SK-N-SH (cell line): ENCODE measurements around the gene PPP1R2C. TPM values are rescaled to one million over a fixed set of nuclear protein-coding genes. Genes with fewer than 3 reads are reported as not detected.

Source experiments
- CTCF ChIA-PET: fragments of 300-600, 350-600 bp; formaldehyde crosslinking; extraction: SDS; loops from one replicate; lab custom pipeline; 2021; lab: Yijun Ruan, JAX
- POLR2A ChIA-PET: fragments of 350-600 bp; sonication (Branson Sonifier 250); formaldehyde crosslinking; extraction: SDS; loops from one replicate; lab custom pipeline; 2020; ENCODE audit warnings: antibody characterized with exemption, inconsistent platforms; lab: Yijun Ruan, JAX
- DNase-seq: peaks from one replicate; pipeline ENCODE4 v3.0.0; 2012
- H2AFZ ChIP-seq: fragments of 200-600 bp; sonication (generic); 2 replicates; pipeline ENCODE4 v1.8.1; 2016; ENCODE audit warnings: antibody characterized with exemption, mild to moderate bottlenecking, low read depth
- H3F3A ChIP-seq: fragments of 200-600 bp; sonication (generic); replicated peaks from 2 replicates; pipeline ENCODE3; 2016; ENCODE audit warnings: antibody characterized with exemption, mild to moderate bottlenecking; ENCODE audit not compliant: insufficient read depth
- H3K27ac ChIP-seq, 2 experiments: fragments of 200-500 bp in 1 of 2; fragments of 200-600 bp in 1 of 2; sonication (Bioruptor generic) in 1 of 2; sonication (generic), shearing (Covaris generic) in 1 of 2; 2 replicates each; pipeline versions ENCODE4 v1.5.1 to v1.6.1; 2014 to 2016; ENCODE audit warnings: low read depth in 2 of 2, inconsistent platforms in 1 of 2, low read length in 1 of 2, mild to moderate bottlenecking in 1 of 2, mixed read lengths in 1 of 2
- H3K27me3 ChIP-seq: fragments of 200-600 bp; sonication (generic), shearing (Covaris generic); 2 replicates; pipeline ENCODE4 v1.6.1; 2016; ENCODE audit warnings: mixed run types; ENCODE audit not compliant: insufficient read depth
- H3K36me3 ChIP-seq, 2 experiments: fragments of 200-500 bp in 1 of 2; fragments of 200-600 bp in 1 of 2; sonication (Bioruptor generic) in 1 of 2; sonication (generic) in 1 of 2; replicated peaks in 1 of 2; 2 replicates each; pipeline versions ENCODE3 to v1.5.1; 2014 to 2016; ENCODE audit warnings: low read length in 1 of 2, mild to moderate bottlenecking in 1 of 2; ENCODE audit not compliant: insufficient read depth in 2 of 2, control insufficient read depth in 1 of 2
- H3K4me1 ChIP-seq, 2 experiments: fragments of 200-500 bp in 1 of 2; fragments of 200-600 bp in 1 of 2; sonication (Bioruptor generic) in 1 of 2; sonication (generic), shearing (Covaris generic) in 1 of 2; 2 replicates each; pipeline versions ENCODE4 v1.5.1 to v1.6.1; 2014 to 2016; ENCODE audit warnings: low read depth in 1 of 2, low read length in 1 of 2, mixed run types in 1 of 2; ENCODE audit not compliant: insufficient read depth in 2 of 2, control insufficient read depth in 1 of 2
- H3K4me2 ChIP-seq: fragments of 200-600 bp; sonication (generic), shearing (Covaris generic); 2 replicates; pipeline ENCODE4 v1.6.1; 2017; ENCODE audit warnings: mixed run types
- H3K4me3 ChIP-seq, 2 experiments: fragments of 200-500 bp in 1 of 2; fragments of 200-600 bp in 1 of 2; sonication (Bioruptor generic) in 1 of 2; sonication (generic), shearing (Covaris generic) in 1 of 2; 2 replicates each; pipeline versions ENCODE4 v1.5.1 to v1.8.1; 2014 to 2016; ENCODE audit warnings: low read depth in 2 of 2, inconsistent platforms in 1 of 2, low read length in 1 of 2, mild to moderate bottlenecking in 1 of 2, mixed read lengths in 1 of 2, moderate library complexity in 1 of 2
- H3K79me2 ChIP-seq: fragments of 200-600 bp; sonication (generic); 2 replicates; pipeline ENCODE4 v1.8.1; 2017; ENCODE audit warnings: mild to moderate bottlenecking; ENCODE audit not compliant: insufficient read depth
- H3K9ac ChIP-seq: fragments of 200-600 bp; sonication (generic); 2 replicates; pipeline ENCODE4 v1.6.1; 2017; ENCODE audit warnings: mixed run types
- H3K9me2 ChIP-seq: fragments of 200-600 bp; sonication (generic); 2 replicates; pipeline ENCODE4 v1.6.1; 2017; ENCODE audit warnings: mixed run types
- H3K9me3 ChIP-seq: fragments of 200-600 bp; sonication (generic); 2 replicates; pipeline ENCODE4 v1.6.1; 2017; ENCODE audit warnings: mixed run types, mild to moderate bottlenecking, moderate library complexity
- H4K20me1 ChIP-seq: fragments of 200-600 bp; sonication (generic); 2 replicates; pipeline ENCODE4 v1.6.1; 2017; ENCODE audit warnings: mild to moderate bottlenecking, mixed run types; ENCODE audit not compliant: insufficient read depth
- CHD2 ChIP-seq: fragments of 150-350 bp; IDR thresholded peaks from 2 replicates; pipeline ENCODE4 v1.6.1; 2018; ENCODE audit warnings: low read length; ENCODE audit not compliant: partially characterized antibody
- CTCF ChIP-seq: fragments of 200-600 bp; sonication (generic); IDR thresholded peaks from 2 replicates; pipeline ENCODE4 v1.6.1; 2017; ENCODE audit warnings: antibody characterized with exemption, mild to moderate bottlenecking, moderate library complexity
- ELF1 ChIP-seq: IDR thresholded peaks from 2 replicates; pipeline ENCODE4 v1.4.0; 2012
- FOXM1 ChIP-seq: IDR thresholded peaks from 2 replicates; pipeline ENCODE4 v1.4.0; 2012; ENCODE audit warnings: low read depth, mild to moderate bottlenecking
- GABPA ChIP-seq: IDR thresholded peaks from 2 replicates; pipeline ENCODE4 v1.4.0; 2012; ENCODE audit warnings: low read depth, mild to moderate bottlenecking
- GATA2 ChIP-seq: sonication (generic); formaldehyde crosslinking; IDR thresholded peaks from 2 replicates; pipeline ENCODE4 v1.5.0; 2020; ENCODE audit warnings: mild to moderate bottlenecking, missing genetic modification reagents
- JUND ChIP-seq: IDR thresholded peaks from 2 replicates; pipeline ENCODE4 v1.4.0; 2012
- MXI1 ChIP-seq: IDR thresholded peaks from 2 replicates; pipeline ENCODE4 v1.6.1; 2012; ENCODE audit warnings: mild to moderate bottlenecking, low read depth, low read length, improper control_type of control experiment
- POLR2AphosphoS5 ChIP-seq: IDR thresholded peaks from 2 replicates; pipeline ENCODE4 v1.6.1; 2012; ENCODE audit warnings: low read depth, low read length
- RAD21 ChIP-seq: IDR thresholded peaks from 2 replicates; pipeline ENCODE4 v1.6.1; 2012; ENCODE audit warnings: mild to moderate bottlenecking, low read length
- RCOR1 ChIP-seq: fragments of 150-350 bp; IDR thresholded peaks from 2 replicates; pipeline ENCODE4 v1.6.1; 2017; ENCODE audit warnings: antibody characterized with exemption, low read length
- RXRA ChIP-seq: IDR thresholded peaks from 2 replicates; pipeline ENCODE4 v1.4.0; 2012; ENCODE audit warnings: low read depth, mild to moderate bottlenecking, borderline replicate concordance
- TEAD4 ChIP-seq: IDR thresholded peaks from 2 replicates; pipeline ENCODE4 v1.4.0; 2012; ENCODE audit warnings: mild to moderate bottlenecking, borderline replicate concordance; ENCODE audit not compliant: insufficient read depth
- USF2 ChIP-seq: fragments of 150-350 bp; IDR thresholded peaks from 2 replicates; pipeline ENCODE4 v1.6.1; 2017; ENCODE audit warnings: antibody characterized with exemption, low read length, low read depth, borderline replicate concordance
- YY1 ChIP-seq: IDR thresholded peaks from 2 replicates; pipeline ENCODE4 v1.4.0; 2012; ENCODE audit warnings: low read depth, mild to moderate bottlenecking
- ZBTB33 ChIP-seq: IDR thresholded peaks from 2 replicates; pipeline ENCODE4 v1.4.0; 2012; ENCODE audit warnings: low read depth, borderline replicate concordance
- WGBS: methylation state at CpG from one replicate; pipeline ENCODE4 v1.1.6; 2017; ENCODE audit warnings: low lambda C conversion rate; 5-methylcytosine and 5-hydroxymethylcytosine counted together
- polyA plus RNA-seq, 3 experiments: library from polyadenylated mRNA; depleted of rRNA; stranded (reverse); fragments of >200 nt; gene quantifications; 2 replicates each; pipeline ENCODE4 v1.2.3, GENCODE V29; 2012

Gene PPP1R2C
- polyA plus RNA-seq, 1 of the 3 experiments (the other 2 are of a cell fraction): not detected

- no peaks in the 10 kb centered on the region for H3K79me2 ChIP-seq
- H3K9ac ChIP-seq: no peak overlapping the region
- WGBS: 0% methylated on average over 1 of the region's 1 CpG
- H3K4me3 ChIP-seq: no peak overlapping the region
- H3K27ac ChIP-seq: no peak overlapping the region
- H3K4me1 ChIP-seq: no peaks in the 10 kb centered on the region
- no peak for TF ChIP-seq USF2
- no peak for TF ChIP-seq TEAD4
- TF ChIP-seq GABPA: no peak
- TF ChIP-seq GATA2 (CRISPR knock-in tag): no peak
- TF ChIP-seq RAD21: no peak
- no peak for TF ChIP-seq FOXM1
- no peak for TF ChIP-seq POLR2AphosphoS5
- no peak for TF ChIP-seq CHD2
- TF ChIP-seq ELF1: no peak
- no peak for TF ChIP-seq JUND
- no peak for TF ChIP-seq ZBTB33
- TF ChIP-seq, all 33 proteins: peak for 0
- ChIA-PET CTCF (interaction anchor here (1.2 kb wide), 1 partner anchor 25 kb away, joined by 3 read pairs; no protein-coding TSS in a partner anchor), POLR2A (no interaction called here)
- no peaks in the 10 kb centered on the region for H3K9me3 ChIP-seq
- DNase-seq: no peak
- H3K9me2 ChIP-seq: no peaks in the 10 kb centered on the region
- no peaks in the 10 kb centered on the region for H3K36me3 ChIP-seq
- no peaks in the 10 kb centered on the region for H4K20me1 ChIP-seq
- H3K27me3 ChIP-seq: no peaks in the 10 kb centered on the region
- H3F3A ChIP-seq: no peaks in the 10 kb centered on the region
- no peak overlapping the region for H3K4me2 ChIP-seq
- no peak overlapping the region for H2AFZ ChIP-seq
These were observed 38.2 kb downstream of the PPP1R2C start for GRCh38 chrX:42739741-42740140.

GRCh38 chrX:42739258-42739657, 38.7 kb downstream of the PPP1R2C start:
- WGBS: 2% methylated on average over 4 of the region's 4 CpGs
- no peaks in the 10 kb centered on the region for H3K9me3 ChIP-seq
- DNase-seq: no peak

More at GRCh38 chrX:42739258-42739657, 38.7 kb downstream of the PPP1R2C start:
- no peak overlapping the region for H3K9ac ChIP-seq
- no peak overlapping the region for H3K27ac ChIP-seq
- CTCF ChIA-PET: interaction anchor here (1.2 kb wide), 1 partner anchor 24 kb away, joined by 3 read pairs; no protein-coding TSS in a partner anchor
- H2AFZ ChIP-seq: no peak overlapping the region
- H3K36me3 ChIP-seq: no peaks in the 10 kb centered on the region
- no peaks in the 10 kb centered on the region for H3K9me2 ChIP-seq
- H3F3A ChIP-seq: no peaks in the 10 kb centered on the region
- H3K4me2 ChIP-seq: no peak overlapping the region
- H3K27me3 ChIP-seq: no peaks in the 10 kb centered on the region
- H4K20me1 ChIP-seq: no peaks in the 10 kb centered on the region
- TF ChIP-seq MXI1 (no peak), RXRA (no peak), CHD2 (no peak), YY1 (no peak), TEAD4 (no peak), POLR2AphosphoS5 (no peak), CTCF (no peak), GATA2 (CRISPR knock-in tag) (no peak), RCOR1 (no peak)
- POLR2A ChIA-PET: no interaction called here
- H3K4me3 ChIP-seq: no peak overlapping the region
- H3K79me2 ChIP-seq: no peaks in the 10 kb centered on the region
- H3K4me1 ChIP-seq: no peaks in the 10 kb centered on the region
